ENCODE results near the gene DOCK10. TPM values are rescaled to one million over a fixed set of nuclear protein-coding genes. Genes with fewer than 3 reads are reported as not detected.

The DOCK10 gene
- total and polyA plus RNA-seq, 10 of the 15 experiments (the other 5 are each of a cell fraction or from before 2014, with no cell fraction given) = 16.9 to 120 (median 85.5) TPM

DNA sequence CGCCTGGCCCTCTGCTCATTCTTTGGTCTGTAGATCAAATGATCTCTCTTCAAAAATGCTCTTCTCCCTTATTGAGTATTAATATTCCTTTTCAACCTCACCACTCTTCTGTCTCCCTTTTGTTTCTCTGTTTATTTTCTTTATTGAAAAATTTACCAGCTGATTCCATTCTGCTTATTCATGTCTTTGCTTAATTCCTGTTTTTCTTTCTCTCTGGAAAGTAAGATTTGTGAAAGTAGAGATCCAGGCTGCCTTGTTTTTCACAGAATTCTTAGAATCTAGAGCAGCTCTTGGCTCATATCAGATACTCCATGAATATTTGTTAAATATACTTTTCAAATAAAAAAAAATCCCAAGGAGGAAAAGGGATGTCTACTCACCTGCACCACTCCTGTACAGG is 157.0 kb downstream of the DOCK10 start:
- Histone ChIP-seq H2AFZ (ENCODE audit: control insufficient read depth, low read depth, low read length) (no peak overlapping the region), H3K27me3 (replicated peaks in 1 of 2; ENCODE audit: control insufficient read depth in 2 of 2, insufficient read depth in 2 of 2, low read length in 1 of 2) (no peaks in the 10 kb centered on the region), H3K79me2 (ENCODE audit: control insufficient read depth, insufficient read depth, low read length) (peaks cover under 1% of the 10 kb centered on the region), H3K4me1 (ENCODE audit: control insufficient read depth, insufficient read depth, low read length) (peaks cover 6% of the 10 kb centered on the region; the same call in 1 of the 2 replicates), H3K4me2 (ENCODE audit: control insufficient read depth, insufficient read depth) (no peak overlapping the region), H3K9ac (ENCODE audit: control insufficient read depth, insufficient read depth, low read length) (no peak overlapping the region), H3K27ac (ENCODE audit: control insufficient read depth, insufficient read depth) (no peak overlapping the region; the same call in 1 of the 2 replicates), H3K36me3 (ENCODE audit: control insufficient read depth in 2 of 2, insufficient read depth in 2 of 2, low read length in 1 of 2) (peaks cover 5 to 11% of the 10 kb centered on the region in 2 experiments), H4K20me1 (ENCODE audit: control insufficient read depth, insufficient read depth) (no peaks in the 10 kb centered on the region), H3K9me3 (replicated peaks; ENCODE audit: control insufficient read depth, insufficient read depth, low read length) (no peaks in the 10 kb centered on the region), H3K4me3 (no peak overlapping the region)
- TF ChIP-seq POLR2A (IDR thresholded peaks at IDR 0.05; ENCODE audit: low read depth, low read length) (no peak), SREBF2 (IDR thresholded peaks at IDR 0.05; ENCODE audit: low read length) (no peak)
- RAD21 ChIA-PET (ENCODE audit: unreplicated experiment) = interaction anchor here (2.0 kb wide), 1 partner anchor 117 kb away, joined by 7 read pairs; no protein-coding TSS in a partner anchor
- no peak for FAIRE-seq
- in situ Hi-C loops (cut with MboI) = no loop called here
- BruUV-seq (replicated peaks) = TSS peak; percentile 18
- intact Hi-C loops (cut with micrococcal nuclease; ENCODE audit: unreplicated experiment) = loop anchor here (5.0 kb wide), 1 partner anchor 777 kb away; no protein-coding TSS in a partner anchor
- POLR2A ChIA-PET = no interaction called here
- SMC1A ChIA-PET (ENCODE audit: uncharacterized antibody, unreplicated experiment) = interaction anchor here (0.6 to 3.5 kb wide), 8 partner anchors 9 to 116 kb away, joined by 3 to 24 read pairs (median 4); no protein-coding TSS in a partner anchor
- ATAC-seq = no peak
- CTCF ChIA-PET = interaction anchor here (1.6 to 5.0 kb wide), 2 partner anchors 9 to 117 kb away, joined by 4 to 30 read pairs; no protein-coding TSS in a partner anchor
- no peak for DNase-seq (ENCODE audit: low read depth, low spot score)
- 94% methylated on average over 1 of the region's 1 CpG for WGBS (ENCODE audit: insufficient coverage, insufficient replicate concordance, low lambda C conversion rate, missing lambda C conversion rate)

DNA sequence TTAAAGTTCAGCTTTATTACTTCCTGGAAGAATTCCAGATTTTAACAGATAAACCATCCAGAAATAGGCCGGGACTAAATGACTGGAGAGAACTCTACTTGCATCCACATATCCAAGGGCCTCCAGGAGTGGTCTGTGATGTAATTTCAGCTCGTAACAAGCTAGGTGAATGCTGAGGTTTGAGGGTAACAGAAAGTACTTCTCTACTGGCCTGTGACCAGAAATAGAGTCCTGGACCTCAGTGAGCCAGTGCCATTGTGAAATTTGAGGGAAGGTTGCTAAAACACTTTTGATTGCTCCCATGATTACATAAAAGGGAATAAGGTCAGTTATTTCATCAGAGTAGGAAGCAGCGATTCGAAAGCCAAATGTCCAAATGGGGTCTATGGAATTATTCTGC is 158.1 kb downstream of the DOCK10 start:
- no peaks in the 10 kb centered on the region; the same call in 1 of the 2 replicates for H3K79me2 ChIP-seq (ENCODE audit: control insufficient read depth, insufficient read depth, low read length)
- no peak overlapping the region for H3K27ac ChIP-seq (ENCODE audit: control insufficient read depth, insufficient read depth)
- H3K4me2 ChIP-seq (ENCODE audit: control insufficient read depth, insufficient read depth) = no peak overlapping the region
- H3K4me3 ChIP-seq = no peak overlapping the region
- SMC1A ChIA-PET (ENCODE audit: uncharacterized antibody, unreplicated experiment) = interaction anchor here (0.6 to 1.8 kb wide), 5 partner anchors 8 to 1121 kb away, joined by 3 to 5 read pairs (median 3); no protein-coding TSS in a partner anchor
- peaks cover 6% of the 10 kb centered on the region; the same call in 1 of the 2 replicates for H3K4me1 ChIP-seq (ENCODE audit: control insufficient read depth, insufficient read depth, low read length)
- peaks cover 5 to 6% of the 10 kb centered on the region in 2 experiments for H3K36me3 ChIP-seq (ENCODE audit: control insufficient read depth in 2 of 2, insufficient read depth in 2 of 2, low read length in 1 of 2)
- ATAC-seq (no peak), FAIRE-seq (no peak), DNase-seq (ENCODE audit: low read depth, low spot score) (no peak)
- no peaks in the 10 kb centered on the region for H4K20me1 ChIP-seq (ENCODE audit: control insufficient read depth, insufficient read depth)
- H3K9me3 ChIP-seq (replicated peaks; ENCODE audit: control insufficient read depth, insufficient read depth, low read length) = no peaks in the 10 kb centered on the region
- intact Hi-C loops (cut with micrococcal nuclease; ENCODE audit: unreplicated experiment) (loop anchor here (5.0 kb wide), 1 partner anchor 233 kb away; no protein-coding TSS in a partner anchor), in situ Hi-C loops (cut with MboI) (no loop called here)
- CTCF ChIA-PET = interaction anchor here (5.0 kb wide), 1 partner anchor 118 kb away, joined by 30 read pairs; no protein-coding TSS in a partner anchor
- H3K9ac ChIP-seq (ENCODE audit: control insufficient read depth, insufficient read depth, low read length) = no peak overlapping the region
- no TSS peak for BruUV-seq (replicated peaks)
- RAD21 ChIA-PET (ENCODE audit: unreplicated experiment) = no interaction called here
- WGBS (ENCODE audit: insufficient coverage, insufficient replicate concordance, low lambda C conversion rate, missing lambda C conversion rate) = 97% methylated on average over 4 of the region's 4 CpGs
- POLR2A ChIA-PET = no interaction called here
- H3K27me3 ChIP-seq (replicated peaks in 1 of 2; ENCODE audit: control insufficient read depth in 2 of 2, insufficient read depth in 2 of 2, low read length in 1 of 2) = no peaks in the 10 kb centered on the region
- no peak overlapping the region for H2AFZ ChIP-seq (ENCODE audit: control insufficient read depth, low read depth, low read length)
- no peak for TF ChIP-seq ZSCAN29 (IDR thresholded peaks at IDR 0.05)
- no peak for TF ChIP-seq SMAD5 (IDR thresholded peaks at IDR 0.05; ENCODE audit: low read depth)
- no peak for TF ChIP-seq RCOR1 (conservative IDR thresholded peaks at IDR 0.05; ENCODE audit: low read depth, low read length)
- TF ChIP-seq FOS (IDR thresholded peaks at IDR 0.05; ENCODE audit: borderline replicate concordance, extremely low read depth, insufficient read length) = no peak
- TF ChIP-seq, protein P1, sequence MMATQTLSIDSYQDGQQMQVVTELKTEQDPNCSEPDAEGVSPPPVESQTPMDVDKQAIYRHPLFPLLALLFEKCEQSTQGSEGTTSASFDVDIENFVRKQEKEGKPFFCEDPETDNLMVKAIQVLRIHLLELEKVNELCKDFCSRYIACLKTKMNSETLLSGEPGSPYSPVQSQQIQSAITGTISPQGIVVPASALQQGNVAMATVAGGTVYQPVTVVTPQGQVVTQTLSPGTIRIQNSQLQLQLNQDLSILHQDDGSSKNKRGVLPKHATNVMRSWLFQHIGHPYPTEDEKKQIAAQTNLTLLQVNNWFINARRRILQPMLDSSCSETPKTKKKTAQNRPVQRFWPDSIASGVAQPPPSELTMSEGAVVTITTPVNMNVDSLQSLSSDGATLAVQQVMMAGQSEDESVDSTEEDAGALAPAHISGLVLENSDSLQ (IDR thresholded peaks at IDR 0.05) = no peak
- TF ChIP-seq DPF2 (IDR thresholded peaks at IDR 0.05) = no peak
- no peak for TF ChIP-seq EGR1 (IDR thresholded peaks at IDR 0.05; ENCODE audit: borderline replicate concordance in 1 of 2, low read depth in 2 of 2, low read length in 2 of 2)
- TF ChIP-seq SMC3 (IDR thresholded peaks at IDR 0.05; ENCODE audit: borderline replicate concordance, low read length) = no peak
- TF ChIP-seq, protein P2, sequence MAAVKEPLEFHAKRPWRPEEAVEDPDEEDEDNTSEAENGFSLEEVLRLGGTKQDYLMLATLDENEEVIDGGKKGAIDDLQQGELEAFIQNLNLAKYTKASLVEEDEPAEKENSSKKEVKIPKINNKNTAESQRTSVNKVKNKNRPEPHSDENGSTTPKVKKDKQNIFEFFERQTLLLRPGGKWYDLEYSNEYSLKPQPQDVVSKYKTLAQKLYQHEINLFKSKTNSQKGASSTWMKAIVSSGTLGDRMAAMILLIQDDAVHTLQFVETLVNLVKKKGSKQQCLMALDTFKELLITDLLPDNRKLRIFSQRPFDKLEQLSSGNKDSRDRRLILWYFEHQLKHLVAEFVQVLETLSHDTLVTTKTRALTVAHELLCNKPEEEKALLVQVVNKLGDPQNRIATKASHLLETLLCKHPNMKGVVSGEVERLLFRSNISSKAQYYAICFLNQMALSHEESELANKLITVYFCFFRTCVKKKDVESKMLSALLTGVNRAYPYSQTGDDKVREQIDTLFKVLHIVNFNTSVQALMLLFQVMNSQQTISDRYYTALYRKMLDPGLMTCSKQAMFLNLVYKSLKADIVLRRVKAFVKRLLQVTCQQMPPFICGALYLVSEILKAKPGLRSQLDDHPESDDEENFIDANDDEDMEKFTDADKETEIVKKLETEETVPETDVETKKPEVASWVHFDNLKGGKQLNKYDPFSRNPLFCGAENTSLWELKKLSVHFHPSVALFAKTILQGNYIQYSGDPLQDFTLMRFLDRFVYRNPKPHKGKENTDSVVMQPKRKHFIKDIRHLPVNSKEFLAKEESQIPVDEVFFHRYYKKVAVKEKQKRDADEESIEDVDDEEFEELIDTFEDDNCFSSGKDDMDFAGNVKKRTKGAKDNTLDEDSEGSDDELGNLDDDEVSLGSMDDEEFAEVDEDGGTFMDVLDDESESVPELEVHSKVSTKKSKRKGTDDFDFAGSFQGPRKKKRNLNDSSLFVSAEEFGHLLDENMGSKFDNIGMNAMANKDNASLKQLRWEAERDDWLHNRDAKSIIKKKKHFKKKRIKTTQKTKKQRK (IDR thresholded peaks at IDR 0.05; ENCODE audit: low read depth, low read length) = no peak
- no peak for TF ChIP-seq HDAC6 (IDR thresholded peaks at IDR 0.05; ENCODE audit: unreplicated experiment)
- TF ChIP-seq SUPT20H (IDR thresholded peaks at IDR 0.05; ENCODE audit: borderline replicate concordance, control insufficient read depth, low read depth, low read length) = no peak
- no peak for TF ChIP-seq POLR2A (IDR thresholded peaks at IDR 0.05; ENCODE audit: low read depth, low read length)
